Keratinocyte (primary cell): ENCODE results near the gene ATP7B.

Experiments used
- EZH2 ChIP-seq: IDR thresholded peaks from one replicate; pipeline ENCODE4 v1.6.1; 2012; ENCODE audit warnings: inconsistent platforms, mild to moderate bottlenecking, low read length, moderate library complexity
- TF ChIP-seq, protein P1 (sequence below), 3 experiments: IDR thresholded peaks in 1 of 3; conservative IDR thresholded peaks in 1 of 3; optimal IDR thresholded peaks in 1 of 3; 2 replicates in 2 of 3; 3 replicates in 1 of 3; pipeline versions ENCODE3 to v1.5.1; 2011; ENCODE audit warnings: low read length in 3 of 3, mild to moderate bottlenecking in 3 of 3, moderate library complexity in 2 of 3, control low read depth in 1 of 3, inconsistent platforms in 1 of 3; ENCODE audit not compliant: insufficient read depth in 2 of 3; ENCODE audit errors: extremely low read depth in 1 of 3

DNA sequence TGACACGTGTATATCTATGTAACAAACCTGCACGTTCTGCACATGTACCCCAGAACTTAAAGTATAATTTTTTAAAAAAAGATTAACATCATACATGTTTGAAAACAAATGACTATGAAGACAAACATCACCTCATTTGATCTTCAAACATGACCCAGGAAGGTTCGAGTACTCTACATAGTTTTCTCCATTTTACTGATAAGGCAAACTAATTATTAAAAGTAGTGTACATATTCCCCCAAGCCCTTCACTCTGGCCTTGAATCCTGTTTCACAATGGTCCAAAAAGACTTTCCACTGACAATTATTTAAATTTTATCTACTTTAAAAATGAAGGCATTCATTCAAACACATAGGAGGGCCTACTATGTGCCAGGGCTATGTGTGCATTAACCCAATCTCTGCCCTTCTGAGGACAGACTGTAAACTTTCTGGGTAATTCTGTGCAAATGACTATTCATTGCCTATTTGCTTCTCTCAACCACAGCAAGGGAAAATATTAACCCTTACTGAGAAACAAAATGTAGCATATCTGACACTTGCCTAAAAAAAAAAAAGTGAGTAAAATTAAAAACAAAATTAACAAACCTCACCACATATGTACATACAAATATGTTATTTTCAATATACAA, 22.1 kb downstream of the ATP7B start:
- TF ChIP-seq EZH2 = no peak
- TF ChIP-seq, protein P1, sequence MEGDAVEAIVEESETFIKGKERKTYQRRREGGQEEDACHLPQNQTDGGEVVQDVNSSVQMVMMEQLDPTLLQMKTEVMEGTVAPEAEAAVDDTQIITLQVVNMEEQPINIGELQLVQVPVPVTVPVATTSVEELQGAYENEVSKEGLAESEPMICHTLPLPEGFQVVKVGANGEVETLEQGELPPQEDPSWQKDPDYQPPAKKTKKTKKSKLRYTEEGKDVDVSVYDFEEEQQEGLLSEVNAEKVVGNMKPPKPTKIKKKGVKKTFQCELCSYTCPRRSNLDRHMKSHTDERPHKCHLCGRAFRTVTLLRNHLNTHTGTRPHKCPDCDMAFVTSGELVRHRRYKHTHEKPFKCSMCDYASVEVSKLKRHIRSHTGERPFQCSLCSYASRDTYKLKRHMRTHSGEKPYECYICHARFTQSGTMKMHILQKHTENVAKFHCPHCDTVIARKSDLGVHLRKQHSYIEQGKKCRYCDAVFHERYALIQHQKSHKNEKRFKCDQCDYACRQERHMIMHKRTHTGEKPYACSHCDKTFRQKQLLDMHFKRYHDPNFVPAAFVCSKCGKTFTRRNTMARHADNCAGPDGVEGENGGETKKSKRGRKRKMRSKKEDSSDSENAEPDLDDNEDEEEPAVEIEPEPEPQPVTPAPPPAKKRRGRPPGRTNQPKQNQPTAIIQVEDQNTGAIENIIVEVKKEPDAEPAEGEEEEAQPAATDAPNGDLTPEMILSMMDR (optimal IDR thresholded peaks at IDR 0.05 in 1 of 3, IDR thresholded peaks at IDR 0.05 in 1 of 3, conservative IDR thresholded peaks at IDR 0.05 in 1 of 3; ENCODE audit: extremely low read depth in 1 of 3, insufficient read depth in 2 of 3, low read length in 3 of 3) = no peak
